SK-N-SH (cell line): Measurements from ENCODE around the gene CHD6. TPM values are rescaled to one million over a fixed set of nuclear protein-coding genes. Genes with fewer than 3 reads are reported as not detected.

Experiments used
- CTCF ChIA-PET: fragments of 300-600, 350-600 bp; formaldehyde crosslinking; extraction: SDS; loops from one replicate; lab custom pipeline; 2021; lab: Yijun Ruan, JAX
- POLR2A ChIA-PET: fragments of 350-600 bp; sonication (Branson Sonifier 250); formaldehyde crosslinking; extraction: SDS; loops from one replicate; lab custom pipeline; 2020; ENCODE audit warnings: antibody characterized with exemption, inconsistent platforms; lab: Yijun Ruan, JAX
- DNase-seq: peaks from one replicate; pipeline ENCODE4 v3.0.0; 2012
- H2AFZ ChIP-seq: fragments of 200-600 bp; sonication (generic); 2 replicates; pipeline ENCODE4 v1.8.1; 2016; ENCODE audit warnings: antibody characterized with exemption, mild to moderate bottlenecking, low read depth
- H3F3A ChIP-seq: fragments of 200-600 bp; sonication (generic); replicated peaks from 2 replicates; pipeline ENCODE3; 2016; ENCODE audit warnings: antibody characterized with exemption, mild to moderate bottlenecking; ENCODE audit not compliant: insufficient read depth
- H3K27ac ChIP-seq, 2 experiments: fragments of 200-500 bp in 1 of 2; fragments of 200-600 bp in 1 of 2; sonication (Bioruptor generic) in 1 of 2; sonication (generic), shearing (Covaris generic) in 1 of 2; 2 replicates each; pipeline versions ENCODE4 v1.5.1 to v1.6.1; 2014 to 2016; ENCODE audit warnings: low read depth in 2 of 2, inconsistent platforms in 1 of 2, low read length in 1 of 2, mild to moderate bottlenecking in 1 of 2, mixed read lengths in 1 of 2
- H3K27me3 ChIP-seq: fragments of 200-600 bp; sonication (generic), shearing (Covaris generic); 2 replicates; pipeline ENCODE4 v1.6.1; 2016; ENCODE audit warnings: mixed run types; ENCODE audit not compliant: insufficient read depth
- H3K36me3 ChIP-seq, 2 experiments: fragments of 200-500 bp in 1 of 2; fragments of 200-600 bp in 1 of 2; sonication (Bioruptor generic) in 1 of 2; sonication (generic) in 1 of 2; replicated peaks in 1 of 2; 2 replicates each; pipeline versions ENCODE3 to v1.5.1; 2014 to 2016; ENCODE audit warnings: low read length in 1 of 2, mild to moderate bottlenecking in 1 of 2; ENCODE audit not compliant: insufficient read depth in 2 of 2, control insufficient read depth in 1 of 2
- H3K4me1 ChIP-seq, 2 experiments: fragments of 200-500 bp in 1 of 2; fragments of 200-600 bp in 1 of 2; sonication (Bioruptor generic) in 1 of 2; sonication (generic), shearing (Covaris generic) in 1 of 2; 2 replicates each; pipeline versions ENCODE4 v1.5.1 to v1.6.1; 2014 to 2016; ENCODE audit warnings: low read depth in 1 of 2, low read length in 1 of 2, mixed run types in 1 of 2; ENCODE audit not compliant: insufficient read depth in 2 of 2, control insufficient read depth in 1 of 2
- H3K4me2 ChIP-seq: fragments of 200-600 bp; sonication (generic), shearing (Covaris generic); 2 replicates; pipeline ENCODE4 v1.6.1; 2017; ENCODE audit warnings: mixed run types
- H3K4me3 ChIP-seq, 2 experiments: fragments of 200-500 bp in 1 of 2; fragments of 200-600 bp in 1 of 2; sonication (Bioruptor generic) in 1 of 2; sonication (generic), shearing (Covaris generic) in 1 of 2; 2 replicates each; pipeline versions ENCODE4 v1.5.1 to v1.8.1; 2014 to 2016; ENCODE audit warnings: low read depth in 2 of 2, inconsistent platforms in 1 of 2, low read length in 1 of 2, mild to moderate bottlenecking in 1 of 2, mixed read lengths in 1 of 2, moderate library complexity in 1 of 2
- H3K79me2 ChIP-seq: fragments of 200-600 bp; sonication (generic); 2 replicates; pipeline ENCODE4 v1.8.1; 2017; ENCODE audit warnings: mild to moderate bottlenecking; ENCODE audit not compliant: insufficient read depth
- H3K9ac ChIP-seq: fragments of 200-600 bp; sonication (generic); 2 replicates; pipeline ENCODE4 v1.6.1; 2017; ENCODE audit warnings: mixed run types
- H3K9me2 ChIP-seq: fragments of 200-600 bp; sonication (generic); 2 replicates; pipeline ENCODE4 v1.6.1; 2017; ENCODE audit warnings: mixed run types
- H3K9me3 ChIP-seq: fragments of 200-600 bp; sonication (generic); 2 replicates; pipeline ENCODE4 v1.6.1; 2017; ENCODE audit warnings: mixed run types, mild to moderate bottlenecking, moderate library complexity
- H4K20me1 ChIP-seq: fragments of 200-600 bp; sonication (generic); 2 replicates; pipeline ENCODE4 v1.6.1; 2017; ENCODE audit warnings: mild to moderate bottlenecking, mixed run types; ENCODE audit not compliant: insufficient read depth
- EZH2phosphoT487 ChIP-seq: fragments of 200-600 bp; sonication (generic); IDR thresholded peaks from 2 replicates; pipeline ENCODE4 v1.6.1; 2017; ENCODE audit warnings: low read depth, mixed run types, mild to moderate bottlenecking, antibody characterized with exemption, moderate library complexity, borderline replicate concordance
- FOSL2 ChIP-seq: IDR thresholded peaks from 2 replicates; pipeline ENCODE4 v1.4.0; 2012; ENCODE audit warnings: low read depth, mild to moderate bottlenecking, moderate library complexity, borderline replicate concordance
- FOXM1 ChIP-seq: IDR thresholded peaks from 2 replicates; pipeline ENCODE4 v1.4.0; 2012; ENCODE audit warnings: low read depth, mild to moderate bottlenecking
- JUND ChIP-seq: IDR thresholded peaks from 2 replicates; pipeline ENCODE4 v1.4.0; 2012
- MXI1 ChIP-seq: IDR thresholded peaks from 2 replicates; pipeline ENCODE4 v1.6.1; 2012; ENCODE audit warnings: mild to moderate bottlenecking, low read depth, low read length, improper control_type of control experiment
- PBX3 ChIP-seq: IDR thresholded peaks from 2 replicates; pipeline ENCODE4; 2012
- POLR2AphosphoS5 ChIP-seq: IDR thresholded peaks from 2 replicates; pipeline ENCODE4 v1.6.1; 2012; ENCODE audit warnings: low read depth, low read length
- RXRA ChIP-seq: IDR thresholded peaks from 2 replicates; pipeline ENCODE4 v1.4.0; 2012; ENCODE audit warnings: low read depth, mild to moderate bottlenecking, borderline replicate concordance
- SIN3A ChIP-seq: IDR thresholded peaks from 2 replicates; pipeline ENCODE4 v1.6.1; 2012; ENCODE audit warnings: low read depth, mild to moderate bottlenecking, low read length, moderate library complexity, borderline replicate concordance
- USF1 ChIP-seq: IDR thresholded peaks from 2 replicates; pipeline ENCODE4 v1.4.0; 2012; ENCODE audit warnings: low read depth, borderline replicate concordance
- ZBTB33 ChIP-seq: IDR thresholded peaks from 2 replicates; pipeline ENCODE4 v1.4.0; 2012; ENCODE audit warnings: low read depth, borderline replicate concordance
- WGBS: methylation state at CpG from one replicate; pipeline ENCODE4 v1.1.6; 2017; ENCODE audit warnings: low lambda C conversion rate; 5-methylcytosine and 5-hydroxymethylcytosine counted together
- polyA plus RNA-seq, 3 experiments: library from polyadenylated mRNA; depleted of rRNA; stranded (reverse); fragments of >200 nt; gene quantifications; 2 replicates each; pipeline ENCODE4 v1.2.3, GENCODE V29; 2012

CHD6 gene
- polyA plus RNA-seq, 1 of the 3 experiments (the other 2 are of a cell fraction) = 7.1 TPM

GRCh38 chr20:41512624-41513023, 105.6 kb downstream of the CHD6 start:
- Histone ChIP-seq H3F3A (no peaks in the 10 kb centered on the region), H3K4me1 (peaks cover 0 to 8% of the 10 kb centered on the region in 2 experiments; a peak in 2 of 4 replicates), H3K4me3 (no peak overlapping the region), H3K79me2 (peaks cover 6% of the 10 kb centered on the region; the same call in 1 of the 2 replicates), H3K36me3 (peaks cover 22 to 39% of the 10 kb centered on the region in 2 experiments), H3K9me2 (no peaks in the 10 kb centered on the region), H3K4me2 (no peak overlapping the region), H2AFZ (no peak overlapping the region), H3K9me3 (no peaks in the 10 kb centered on the region), H4K20me1 (0 out of 2 replicates have a peak, but pooled peaks cover 4% of the 10 kb centered on the region), H3K9ac (no peak overlapping the region), H3K27ac (no peak overlapping the region; a peak in 1 of 4 replicates), H3K27me3 (no peaks in the 10 kb centered on the region)
- 90% methylated on average over 11 of the region's 11 CpGs for WGBS
- DNase-seq = no peak
- TF ChIP-seq USF1 (no peak), MXI1 (no peak)
- POLR2A ChIA-PET = no interaction called here
- CTCF ChIA-PET = no interaction called here

GRCh38 chr20:41510847-41511450, 107.2 kb downstream of the CHD6 start:
- no peaks in the 10 kb centered on the region for H3K27me3 ChIP-seq
- no peak overlapping the region for H2AFZ ChIP-seq
- TF ChIP-seq ZBTB33 (no peak), RXRA (no peak), PBX3 (no peak), JUND (no peak), FOSL2 (no peak), EZH2phosphoT487 (no peak), FOXM1 (no peak), MXI1 (no peak), USF1 (no peak), SIN3A (no peak), POLR2AphosphoS5 (no peak)
- peaks cover 29 to 43% of the 10 kb centered on the region in 2 experiments for H3K36me3 ChIP-seq
- H3F3A ChIP-seq = no peaks in the 10 kb centered on the region
- POLR2A ChIA-PET = no interaction called here
- DNase-seq = no peak
- no peak overlapping the region for H3K4me2 ChIP-seq
- 93% methylated on average over 5 of the region's 5 CpGs for WGBS
- no peak overlapping the region for H3K9ac ChIP-seq
- H3K27ac ChIP-seq = no peak overlapping the region; a peak in 1 of 4 replicates
- no peaks in the 10 kb centered on the region for H3K9me2 ChIP-seq
- H3K79me2 ChIP-seq = no peaks in the 10 kb centered on the region
- peaks cover 0 to 8% of the 10 kb centered on the region in 2 experiments; a peak in 2 of 4 replicates for H3K4me1 ChIP-seq
- no peaks in the 10 kb centered on the region for H3K9me3 ChIP-seq
- no peaks in the 10 kb centered on the region for H4K20me1 ChIP-seq
- no peak overlapping the region for H3K4me3 ChIP-seq
- CTCF ChIA-PET = no interaction called here
